OCI-LY7 (cell line): ENCODE data around the gene ABLIM1. TPM values are rescaled to one million over a fixed set of nuclear protein-coding genes. Genes with fewer than 3 reads are reported as not detected.

Experiments
- BruUV-seq: library from RNA; stranded (reverse); fragments of 400-500 nt; replicated peaks from 2 replicates; lab custom pipeline; 2021; lab: Mats Ljungman, UMichigan
- CTCF ChIA-PET: fragments of 300-600 bp; sonication (Branson Sonifier 250); formaldehyde crosslinking; loops from one replicate; lab custom pipeline; 2022; ENCODE audit warnings: antibody characterized with exemption; ENCODE audit not compliant: unreplicated experiment; lab: Charles Lee
- POLR2A ChIA-PET: fragments of 300-600 bp; sonication (Branson Sonifier 250); formaldehyde crosslinking; loops from one replicate; lab custom pipeline; 2022; ENCODE audit warnings: antibody characterized with exemption; lab: Charles Lee
- DNase-seq: peaks from one replicate; pipeline ENCODE4 v3.0.0-alpha.2; 2015; ENCODE audit warnings: low spot score
- H2AFZ ChIP-seq: fragments of 200-600 bp; sonication (generic), shearing (Covaris generic); 2 replicates; pipeline ENCODE4 v1.6.1; 2014; ENCODE audit warnings: mild to moderate bottlenecking, antibody characterized with exemption, low read length, moderate library complexity
- H3K27ac ChIP-seq: fragments of 200-600 bp; sonication (generic); 2 replicates; pipeline ENCODE4 v1.5.1; 2014; ENCODE audit warnings: mixed run types, low read depth, mild to moderate bottlenecking, moderate library complexity, low read length, inconsistent platforms; ENCODE audit not compliant: poor library complexity, severe bottlenecking
- H3K36me3 ChIP-seq: fragments of 200-600 bp; sonication (generic); 2 replicates; pipeline ENCODE4 v1.6.1; 2014; ENCODE audit warnings: mild to moderate bottlenecking, antibody characterized with exemption, low read length, moderate library complexity, mixed read lengths; ENCODE audit not compliant: insufficient read depth
- H3K4me1 ChIP-seq: fragments of 200-600 bp; sonication (generic); 2 replicates; pipeline ENCODE4 v1.5.1; 2014; ENCODE audit warnings: mild to moderate bottlenecking, low read length; ENCODE audit not compliant: insufficient read depth, poor library complexity, severe bottlenecking
- H3K4me2 ChIP-seq: fragments of 200-600 bp; sonication (generic); 2 replicates; pipeline ENCODE4 v1.6.1; 2014; ENCODE audit warnings: mild to moderate bottlenecking, low read length
- H3K4me3 ChIP-seq: fragments of 200-600 bp; sonication (generic); 2 replicates; pipeline ENCODE4 v1.5.1; 2014; ENCODE audit warnings: mild to moderate bottlenecking, low read depth, low read length; ENCODE audit not compliant: poor library complexity, severe bottlenecking
- H3K79me2 ChIP-seq: fragments of 200-600 bp; sonication (generic); 2 replicates; pipeline ENCODE4 v1.6.1; 2016; ENCODE audit warnings: low read depth, mild to moderate bottlenecking, low read length, moderate library complexity, mixed read lengths; ENCODE audit not compliant: insufficient read depth
- H3K9me2 ChIP-seq: fragments of 200-600 bp; sonication (generic); 2 replicates; pipeline ENCODE4 v1.6.1; 2016; ENCODE audit warnings: mild to moderate bottlenecking, low read length, mixed read lengths; ENCODE audit not compliant: insufficient read depth
- H3K9me3 ChIP-seq: fragments of 200-600 bp; sonication (generic); 2 replicates; pipeline ENCODE4 v1.6.1; 2014; ENCODE audit warnings: mild to moderate bottlenecking, mixed run types, low read length, mixed read lengths
- H4K20me1 ChIP-seq: fragments of 200-600 bp; sonication (generic); 2 replicates; pipeline ENCODE4 v1.6.1; 2014; ENCODE audit warnings: mild to moderate bottlenecking, antibody characterized with exemption, low read length, moderate library complexity, mixed read lengths; ENCODE audit not compliant: insufficient read depth
- CTCF ChIP-seq: fragments of 200-600 bp; sonication (generic); conservative IDR thresholded peaks from 2 replicates; pipeline ENCODE4 v1.5.1; 2014; ENCODE audit warnings: mild to moderate bottlenecking, antibody characterized with exemption, low read length, moderate library complexity, mixed read lengths
- EZH2phosphoT487 ChIP-seq: fragments of 200-600 bp; sonication (generic); IDR thresholded peaks from 2 replicates; pipeline ENCODE4 v1.6.1; 2018; ENCODE audit warnings: low read depth, borderline replicate concordance, mild to moderate bottlenecking, mixed run types, antibody characterized with exemption, low read length, moderate library complexity, mixed read lengths
- intact Hi-C: fragments of 100-400 bp; cut with micrococcal nuclease; formaldehyde crosslinking; loops from one replicate; pipeline ENCODE4 v1.10.0; 2022; ENCODE audit not compliant: unreplicated experiment
- total RNA-seq, 2 experiments: library from RNA; depleted of rRNA in 1 of 2; stranded (reverse); fragments of >200 nt in 1 of 2; shearing (Covaris generic) in 1 of 2; gene quantifications; 2 replicates each; pipeline ENCODE4 v1.2.3, GENCODE V29; 2014 to 2022

The ABLIM1 gene
- total RNA-seq, 2 experiments from 2014 or later = 94.2 to 268 TPM

GRCh38 chr10:114479307-114479706 lies 178.8 kb downstream of the ABLIM1 start:
- BruUV-seq = no TSS peak
- POLR2A ChIA-PET = interaction anchor here (0.6 to 3.9 kb wide), 3 partner anchors 12 to 782 kb away, joined by 3 to 12 read pairs (median 3); no protein-coding TSS in a partner anchor

GRCh38 chr10:114478281-114478680 lies 179.8 kb downstream of the ABLIM1 start:
- H3K36me3 ChIP-seq = peaks cover 49% of the 10 kb centered on the region
- H2AFZ ChIP-seq = no peak overlapping the region
- no peak overlapping the region for H3K4me3 ChIP-seq
- TF ChIP-seq CTCF (no peak), EZH2phosphoT487 (no peak)
- ChIA-PET CTCF (no interaction called here), POLR2A (interaction anchor here (0.5 to 3.9 kb wide), 4 partner anchors 11 to 309 kb away, joined by 3 to 12 read pairs (median 4); no protein-coding TSS in a partner anchor)
- H3K79me2 ChIP-seq = no peaks in the 10 kb centered on the region
- no peak for DNase-seq
- no peak overlapping the region for H3K4me2 ChIP-seq
- no peaks in the 10 kb centered on the region for H3K9me3 ChIP-seq
- peaks cover 5% of the 10 kb centered on the region for H3K4me1 ChIP-seq
- H3K27ac ChIP-seq = no peak overlapping the region
- no peaks in the 10 kb centered on the region for H3K9me2 ChIP-seq
- BruUV-seq = TSS peak; percentile 23
- intact Hi-C loops = loop anchor here (10.0 kb wide), 1 partner anchor 647 kb away; no protein-coding TSS in a partner anchor
- no peaks in the 10 kb centered on the region for H4K20me1 ChIP-seq

More at GRCh38 chr10:114479307-114479706, 178.8 kb downstream of the ABLIM1 start:
- Histone ChIP-seq H3K9me2 (no peaks in the 10 kb centered on the region), H3K36me3 (peaks cover 59% of the 10 kb centered on the region), H3K4me1 (no peaks in the 10 kb centered on the region), H3K9me3 (no peaks in the 10 kb centered on the region), H3K79me2 (no peaks in the 10 kb centered on the region), H2AFZ (no peak overlapping the region), H3K4me2 (no peak overlapping the region), H4K20me1 (no peaks in the 10 kb centered on the region), H3K4me3 (no peak overlapping the region), H3K27ac (no peak overlapping the region)
- TF ChIP-seq EZH2phosphoT487 (no peak), CTCF (no peak)
- no peak for DNase-seq
- CTCF ChIA-PET = no interaction called here
- intact Hi-C loops = loop anchor here (10.0 kb wide), 1 partner anchor 645 kb away; no protein-coding TSS in a partner anchor

- CTCF ChIA-PET = no interaction called here
- H3K4me1 ChIP-seq = peaks cover 15% of the 10 kb centered on the region
- no peak for DNase-seq
- no peaks in the 10 kb centered on the region for H4K20me1 ChIP-seq
- BruUV-seq = no TSS peak
- POLR2A ChIA-PET = interaction anchor here (0.5 to 3.9 kb wide), 5 partner anchors 10 to 253 kb away, joined by 3 to 12 read pairs (median 3); no protein-coding TSS in a partner anchor
- H3K9me2 ChIP-seq = no peaks in the 10 kb centered on the region
- H3K27ac ChIP-seq = no peak overlapping the region
- H3K36me3 ChIP-seq = peaks cover 47% of the 10 kb centered on the region
- intact Hi-C loops = loop anchor here (10.0 kb wide), 1 partner anchor 648 kb away; no protein-coding TSS in a partner anchor
- no peak for TF ChIP-seq EZH2phosphoT487
- TF ChIP-seq CTCF = no peak
- H3K9me3 ChIP-seq = no peaks in the 10 kb centered on the region
- no peak overlapping the region for H2AFZ ChIP-seq
- no peak overlapping the region for H3K4me2 ChIP-seq
- H3K79me2 ChIP-seq = no peaks in the 10 kb centered on the region
- no peak overlapping the region for H3K4me3 ChIP-seq
These were observed 180.8 kb downstream of the ABLIM1 start for GRCh38 chr10:114477285-114477684.
